Gastroesophageal sphincter (tissue), 3 donors: ENCODE data around the gene IL1RAPL1.

Experiments used
- CTCF ChIP-seq, 4 experiments: fragments of 200-600 bp in 2 of 4; fragments of 450-650 bp in 2 of 4; sonication (generic) in 1 of 4; IDR thresholded peaks; one replicate each; pipeline ENCODE4 v1.5.1; 2017 to 2019; ENCODE audit warnings: antibody characterized with exemption in 4 of 4, mild to moderate bottlenecking in 2 of 4, moderate library complexity in 2 of 4
- POLR2A ChIP-seq, 2 donors: fragments of 450-650 bp; IDR thresholded peaks; one replicate each; pipeline ENCODE4 v1.6.1; 2017; ENCODE audit warnings: antibody characterized with exemption in 2 of 2, mild to moderate bottlenecking in 2 of 2, moderate library complexity in 1 of 2

- TF ChIP-seq POLR2A (IDR thresholded peaks at IDR 0.05): no peak
- TF ChIP-seq CTCF (IDR thresholded peaks at IDR 0.05): no peak
These were observed 1049.1 kb downstream of the IL1RAPL1 start for GRCh38 chrX:29636331-29636730.
